Activated CD4-positive, alpha-beta T cell treated with anti-CD3 and anti-CD28 coated beads for 36 hours (primary cell): ENCODE results near the gene SH2D5. TPM values are rescaled to one million over a fixed set of nuclear protein-coding genes. Genes with fewer than 3 reads are reported as not detected.

Experiments
- ATAC-seq: fragments of 200-7000 bp; cut with Tn5 transposase; one replicate; pipeline ENCODE4 v1.10.0; 2021; ENCODE audit warnings: mild to moderate bottlenecking, moderate library complexity
- CTCF ChIA-PET: fragments of 350-600 bp; sonication (Branson Sonifier 250); formaldehyde crosslinking; loops from one replicate; lab custom pipeline; 2021; ENCODE audit warnings: antibody characterized with exemption; lab: Charles Lee
- POLR2A ChIA-PET: fragments of 350-600 bp; sonication (Branson Sonifier 250); formaldehyde crosslinking; loops from one replicate; lab custom pipeline; 2021; ENCODE audit warnings: antibody characterized with exemption, inconsistent platforms; lab: Charles Lee
- DNase-seq: peaks from one replicate; pipeline ENCODE4 v3.0.0-alpha.2; 2020
- H3K27ac Mint-ChIP-seq: one replicate; pipeline ENCODE4 v1.8.0; 2021; ENCODE audit warnings: mixed read lengths
- H3K27me3 Mint-ChIP-seq: one replicate; pipeline ENCODE4 v1.8.0; 2021; ENCODE audit warnings: mixed read lengths
- H3K36me3 Mint-ChIP-seq: one replicate; pipeline ENCODE4 v1.8.0; 2021; ENCODE audit warnings: low read depth, mixed read lengths
- H3K4me1 Mint-ChIP-seq: one replicate; pipeline ENCODE4 v1.8.0; 2021; ENCODE audit warnings: mixed read lengths
- H3K4me3 Mint-ChIP-seq: one replicate; pipeline ENCODE4 v1.8.0; 2021; ENCODE audit warnings: mild to moderate bottlenecking, moderate library complexity, mixed read lengths
- H3K9me3 Mint-ChIP-seq: one replicate; pipeline ENCODE4 v1.8.0; 2021; ENCODE audit warnings: low read depth, mixed read lengths
- intact Hi-C, 2 experiments: fragments of 100-400 bp; cut with DNase I in 1 of 2; cut with micrococcal nuclease in 1 of 2; formaldehyde crosslinking; loops; one replicate each; pipeline versions ENCODE4 v1.14.2 to v1.15.1; 2022 to 2024; cut with DNase I, micrococcal nuclease
- total RNA-seq, 2 experiments: library from RNA; stranded (reverse); gene quantifications; one replicate each; pipeline ENCODE4 v1.2.3, GENCODE V29; 2021

Gene SH2D5
- total RNA-seq, 2 experiments from 2014 or later, result 0.32 to 0.51 TPM

GRCh38 chr1:20700636-20701215 lies 31.8 kb downstream of the SH2D5 start:
- DNase-seq, result no peak
- Mint-ChIP-seq H3K4me3 (no peak overlapping the region), H3K27me3 (no peaks in the 10 kb centered on the region), H3K36me3 (no peaks in the 10 kb centered on the region), H3K9me3 (no peaks in the 10 kb centered on the region), H3K27ac (no peak overlapping the region), H3K4me1 (peaks cover 2% of the 10 kb centered on the region)
- intact Hi-C loops, result no loop called here
- ChIA-PET CTCF (no interaction called here), POLR2A (no interaction called here)
- ATAC-seq, result no peak

GRCh38 chr1:20699558-20699957 lies 32.9 kb downstream of the SH2D5 start:
- ATAC-seq (no peak), DNase-seq (no peak)
- no peaks in the 10 kb centered on the region for H3K27me3 Mint-ChIP-seq
- intact Hi-C loops, result loop anchor here in 1 of 2 experiments (5.0 kb wide), 1 partner anchor 478 kb away; the partner anchor contains the start of gene EIF4G3
- peaks cover 2% of the 10 kb centered on the region for H3K4me1 Mint-ChIP-seq
- no peaks in the 10 kb centered on the region for H3K9me3 Mint-ChIP-seq
- ChIA-PET CTCF (interaction anchor here (1.0 to 3.8 kb wide), 2 partner anchors 19 to 496 kb away, joined by 3 to 31 read pairs; no protein-coding TSS in a partner anchor), POLR2A (no interaction called here)
- H3K4me3 Mint-ChIP-seq, result no peak overlapping the region
- no peak overlapping the region for H3K27ac Mint-ChIP-seq
- no peaks in the 10 kb centered on the region for H3K36me3 Mint-ChIP-seq

- DNase-seq, result no peak
- intact Hi-C loops, result loop anchor here in 1 of 2 experiments (5.0 kb wide), 1 partner anchor 479 kb away; the partner anchor contains the start of gene EIF4G3
- POLR2A ChIA-PET, result no interaction called here
- peaks cover 2% of the 10 kb centered on the region for H3K4me1 Mint-ChIP-seq
- no peaks in the 10 kb centered on the region for H3K27me3 Mint-ChIP-seq
- H3K9me3 Mint-ChIP-seq, result no peaks in the 10 kb centered on the region
- no peaks in the 10 kb centered on the region for H3K36me3 Mint-ChIP-seq
- CTCF ChIA-PET, result interaction anchor here (0.7 to 3.8 kb wide), 2 partner anchors 298 to 497 kb away, joined by 3 to 31 read pairs; no protein-coding TSS in a partner anchor
- H3K4me3 Mint-ChIP-seq, result no peak overlapping the region
- H3K27ac Mint-ChIP-seq, result no peak overlapping the region
- ATAC-seq, result no peak
Observed at GRCh38 chr1:20698195-20698910, 34.1 kb downstream of the SH2D5 start.

- Mint-ChIP-seq H3K4me1 (peaks cover 2% of the 10 kb centered on the region), H3K27ac (no peak overlapping the region), H3K9me3 (no peaks in the 10 kb centered on the region), H3K4me3 (no peak overlapping the region), H3K36me3 (no peaks in the 10 kb centered on the region), H3K27me3 (no peaks in the 10 kb centered on the region)
- POLR2A ChIA-PET, result no interaction called here
- ATAC-seq (no peak), DNase-seq (no peak)
- intact Hi-C loops, result loop anchor here in 1 of 2 experiments (2.0 to 5.0 kb wide), 2 partner anchors 37 to 480 kb away; partner anchors contain the start of genes DDOST and EIF4G3
- CTCF ChIA-PET, result interaction anchor here (1.3 to 3.8 kb wide), 6 partner anchors 9 to 498 kb away, joined by 3 to 31 read pairs (median 9); no protein-coding TSS in a partner anchor
Observed at GRCh38 chr1:20697563-20697962, 34.9 kb downstream of the SH2D5 start.

GRCh38 chr1:20696397-20697333 lies 35.8 kb downstream of the SH2D5 start:
- ATAC-seq (peak; percentile 98), DNase-seq (peak; percentile 89)
- Mint-ChIP-seq H3K36me3 (no peaks in the 10 kb centered on the region), H3K9me3 (no peaks in the 10 kb centered on the region), H3K27ac (peak overlapping the region; percentile 65), H3K4me1 (peaks cover 2% of the 10 kb centered on the region), H3K4me3 (peak overlapping the region; percentile 78), H3K27me3 (no peaks in the 10 kb centered on the region)
- CTCF ChIA-PET, result interaction anchor here (0.6 to 3.8 kb wide), 30 partner anchors 10 to 756 kb away, joined by 3 to 31 read pairs (median 4); partner anchors contain the start of genes DDOST and HP1BP3
- intact Hi-C loops, result loop anchor here (1.0 to 5.0 kb wide), 6 partner anchors 36 to 499 kb away; partner anchors contain the start of genes DDOST (in 1 of the 2) and EIF4G3 (in 1 of the 2)
- POLR2A ChIA-PET, result interaction anchor here (0.6 kb wide), 1 partner anchor 186 kb away, joined by 4 read pairs; no protein-coding TSS in a partner anchor

GRCh38 chr1:20695515-20695914 lies 37.0 kb downstream of the SH2D5 start:
- Mint-ChIP-seq H3K27me3 (no peaks in the 10 kb centered on the region), H3K4me1 (peaks cover 2% of the 10 kb centered on the region), H3K9me3 (no peaks in the 10 kb centered on the region), H3K36me3 (no peaks in the 10 kb centered on the region), H3K4me3 (no peak overlapping the region), H3K27ac (no peak overlapping the region)
- CTCF ChIA-PET, result interaction anchor here (0.6 to 1.5 kb wide), 5 partner anchors 13 to 499 kb away, joined by 3 to 10 read pairs (median 3); no protein-coding TSS in a partner anchor
- intact Hi-C loops, result loop anchor here in 1 of 2 experiments (5.0 kb wide), 1 partner anchor 482 kb away; the partner anchor contains the start of gene EIF4G3
- POLR2A ChIA-PET, result no interaction called here
- DNase-seq, result no peak
- ATAC-seq, result no peak

GRCh38 chr1:20693623-20694022 lies 38.9 kb downstream of the SH2D5 start:
- Mint-ChIP-seq H3K9me3 (no peaks in the 10 kb centered on the region), H3K4me1 (peaks cover 2% of the 10 kb centered on the region), H3K27ac (no peak overlapping the region), H3K36me3 (no peaks in the 10 kb centered on the region), H3K4me3 (no peak overlapping the region), H3K27me3 (no peaks in the 10 kb centered on the region)
- ATAC-seq (no peak), DNase-seq (no peak)
- intact Hi-C loops, result no loop called here
- ChIA-PET POLR2A (no interaction called here), CTCF (no interaction called here)

GRCh38 chr1:20691872-20692271 lies 40.6 kb downstream of the SH2D5 start:
- ATAC-seq (no peak), DNase-seq (no peak)
- H3K27me3 Mint-ChIP-seq, result no peaks in the 10 kb centered on the region
- H3K36me3 Mint-ChIP-seq, result no peaks in the 10 kb centered on the region
- H3K4me1 Mint-ChIP-seq, result peaks cover 2% of the 10 kb centered on the region
- H3K27ac Mint-ChIP-seq, result no peak overlapping the region
- ChIA-PET POLR2A (no interaction called here), CTCF (interaction anchor here (1.5 kb wide), 1 partner anchor 503 kb away, joined by 4 read pairs; no protein-coding TSS in a partner anchor)
- H3K4me3 Mint-ChIP-seq, result no peak overlapping the region
- intact Hi-C loops, result no loop called here
- H3K9me3 Mint-ChIP-seq, result no peaks in the 10 kb centered on the region

GRCh38 chr1:20689645-20690056 lies 42.9 kb downstream of the SH2D5 start:
- DNase-seq, result no peak
- intact Hi-C loops, result no loop called here
- Mint-ChIP-seq H3K9me3 (no peaks in the 10 kb centered on the region), H3K4me1 (no peaks in the 10 kb centered on the region), H3K4me3 (no peak overlapping the region), H3K36me3 (no peaks in the 10 kb centered on the region), H3K27ac (no peak overlapping the region), H3K27me3 (no peaks in the 10 kb centered on the region)
- no peak for ATAC-seq
- CTCF ChIA-PET, result no interaction called here
- POLR2A ChIA-PET, result no interaction called here

- peaks cover 2% of the 10 kb centered on the region for H3K27me3 Mint-ChIP-seq
- no peak for DNase-seq
- no peaks in the 10 kb centered on the region for H3K9me3 Mint-ChIP-seq
- intact Hi-C loops, result no loop called here
- H3K27ac Mint-ChIP-seq, result no peak overlapping the region
- no peaks in the 10 kb centered on the region for H3K4me1 Mint-ChIP-seq
- H3K4me3 Mint-ChIP-seq, result no peak overlapping the region
- CTCF ChIA-PET, result no interaction called here
- no peak for ATAC-seq
- POLR2A ChIA-PET, result no interaction called here
- no peaks in the 10 kb centered on the region for H3K36me3 Mint-ChIP-seq
Observed at GRCh38 chr1:20686883-20687725, 45.4 kb downstream of the SH2D5 start.
